Activated CD8-positive, alpha-beta memory T cell treated with anti-CD3 and anti-CD28 coated beads, Interleukin-2, amount 50 U/mL, for 1 hour (primary cell): ENCODE results near the gene UQCRHL.
"Not testable (repeated sequence)": the region's sequence is repeated elsewhere in the genome, so short reads cannot be mapped to it uniquely, and the experiment has no call there.

ENCODE experiments used
- DNase-seq: peaks from one replicate; pipeline ENCODE4 v3.0.0-alpha.2; 2020; ENCODE audit errors: extremely low read depth

UQCRHL gene

GRCh38 chr1:15835205-15835740, 27.8 kb upstream of the UQCRHL start:
- no peak for DNase-seq

- DNase-seq = peak; percentile 61
Measured at GRCh38 chr1:15834406-15835204, 27.2 kb upstream of the UQCRHL start.

- DNase-seq = no peak
Measured at GRCh38 chr1:15833842-15834405, 26.5 kb upstream of the UQCRHL start.

- DNase-seq = no peak
Measured at GRCh38 chr1:15833069-15833679, 25.7 kb upstream of the UQCRHL start.

GRCh38 chr1:15830258-15830657, 22.8 kb upstream of the UQCRHL start:
- no peak for DNase-seq

- not testable (repeated sequence) for DNase-seq
Measured at GRCh38 chr1:15828931-15829330, 21.5 kb upstream of the UQCRHL start.

GRCh38 chr1:15827567-15827966, 20.1 kb upstream of the UQCRHL start:
- DNase-seq = not testable (repeated sequence)

GRCh38 chr1:15826810-15827507, 19.5 kb upstream of the UQCRHL start:
- no peak for DNase-seq

- no peak for DNase-seq
Measured at GRCh38 chr1:15825800-15826199, 18.4 kb upstream of the UQCRHL start.

GRCh38 chr1:15820478-15820877, 13.0 kb upstream of the UQCRHL start:
- no peak for DNase-seq

- no peak for DNase-seq
Measured at GRCh38 chr1:15816674-15817073, 9.2 kb upstream of the UQCRHL start.

- no peak for DNase-seq
Measured at GRCh38 chr1:15810073-15810472, 2.6 kb upstream of the UQCRHL start.

- DNase-seq = no peak
Measured at GRCh38 chr1:15808955-15809354, 1.5 kb upstream of the UQCRHL start.

- no peak for DNase-seq
Measured at GRCh38 chr1:15807121-15807520, 328 bp downstream of the UQCRHL start.

GRCh38 chr1:15804060-15804459, 3.4 kb downstream of the UQCRHL start:
- no peak for DNase-seq

GRCh38 chr1:15803380-15803779, 4.1 kb downstream of the UQCRHL start:
- DNase-seq = no peak

GRCh38 chr1:15802234-15802965, 5.0 kb downstream of the UQCRHL start:
- no peak for DNase-seq

GRCh38 chr1:15799928-15800835, 7.3 kb downstream of the UQCRHL start:
- DNase-seq = no peak

- DNase-seq = no peak
Measured at GRCh38 chr1:15799004-15799867, 8.2 kb downstream of the UQCRHL start.
